Left kidney (tissue), 8 donors: ENCODE data around the gene RGMA. TPM values are rescaled to one million over a fixed set of nuclear protein-coding genes. Genes with fewer than 3 reads are reported as not detected.

Source experiments
- DNase-seq: peaks from one replicate; pipeline ENCODE4 v3.0.0-alpha.2; 2013
- long read RNA-seq, 8 donors: transcript quantifications; one replicate each; lab custom pipeline, GENCODE V29; 2026
- polyA plus RNA-seq: library from polyadenylated mRNA; unstranded; fragments of 120-200 nt; gene quantifications from one replicate; pipeline ENCODE4 v1.2.1, GENCODE V29; 2013; ENCODE audit not compliant: insufficient read length

RGMA gene, protein sequence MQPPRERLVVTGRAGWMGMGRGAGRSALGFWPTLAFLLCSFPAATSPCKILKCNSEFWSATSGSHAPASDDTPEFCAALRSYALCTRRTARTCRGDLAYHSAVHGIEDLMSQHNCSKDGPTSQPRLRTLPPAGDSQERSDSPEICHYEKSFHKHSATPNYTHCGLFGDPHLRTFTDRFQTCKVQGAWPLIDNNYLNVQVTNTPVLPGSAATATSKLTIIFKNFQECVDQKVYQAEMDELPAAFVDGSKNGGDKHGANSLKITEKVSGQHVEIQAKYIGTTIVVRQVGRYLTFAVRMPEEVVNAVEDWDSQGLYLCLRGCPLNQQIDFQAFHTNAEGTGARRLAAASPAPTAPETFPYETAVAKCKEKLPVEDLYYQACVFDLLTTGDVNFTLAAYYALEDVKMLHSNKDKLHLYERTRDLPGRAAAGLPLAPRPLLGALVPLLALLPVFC
- polyA plus RNA-seq, result 7.9 TPM
- long read RNA-seq, donor 1, full-length matches to known transcripts, result 7 of 12 reads
- long read RNA-seq, donor 1, partial matches to known transcripts, result 5 of 12 reads
- long read RNA-seq, donor 1, other reads (novel, unspliced or antisense), result 0 of 12 reads
- long read RNA-seq, donor 2, partial matches to known transcripts, result 0 of 3 reads
- long read RNA-seq, donor 2, other reads (novel, unspliced or antisense), result 0 of 3 reads
- long read RNA-seq, donor 3, partial matches to known transcripts, result 0 of 2 reads
- long read RNA-seq, donor 3, other reads (novel, unspliced or antisense), result 0 of 2 reads
- long read RNA-seq, donor 4, result 0 reads
- long read RNA-seq, donor 5, full-length matches to known transcripts, result 7 of 7 reads
- long read RNA-seq, donor 5, partial matches to known transcripts, result 0 of 7 reads
- long read RNA-seq, donor 5, other reads (novel, unspliced or antisense), result 0 of 7 reads
- long read RNA-seq, donor 6, transcript RGMA-203 (3 exons, 3,038 nt), result major isoform, 5 of 17 reads
- long read RNA-seq, donor 6, partial matches to known transcripts, result 12 of 17 reads
- long read RNA-seq, donor 6, other reads (novel, unspliced or antisense), result 0 of 17 reads
- long read RNA-seq, donor 7, transcript RGMA-203 (3 exons, 3,038 nt), result major isoform, 12 of 13 reads
- long read RNA-seq, donor 7, partial matches to known transcripts, result 0 of 13 reads
- long read RNA-seq, donor 7, other reads (novel, unspliced or antisense), result 0 of 13 reads
- long read RNA-seq, donor 8, partial matches to known transcripts, result 0 of 1 reads
- long read RNA-seq, donor 8, other reads (novel, unspliced or antisense), result 0 of 1 reads

DNA sequence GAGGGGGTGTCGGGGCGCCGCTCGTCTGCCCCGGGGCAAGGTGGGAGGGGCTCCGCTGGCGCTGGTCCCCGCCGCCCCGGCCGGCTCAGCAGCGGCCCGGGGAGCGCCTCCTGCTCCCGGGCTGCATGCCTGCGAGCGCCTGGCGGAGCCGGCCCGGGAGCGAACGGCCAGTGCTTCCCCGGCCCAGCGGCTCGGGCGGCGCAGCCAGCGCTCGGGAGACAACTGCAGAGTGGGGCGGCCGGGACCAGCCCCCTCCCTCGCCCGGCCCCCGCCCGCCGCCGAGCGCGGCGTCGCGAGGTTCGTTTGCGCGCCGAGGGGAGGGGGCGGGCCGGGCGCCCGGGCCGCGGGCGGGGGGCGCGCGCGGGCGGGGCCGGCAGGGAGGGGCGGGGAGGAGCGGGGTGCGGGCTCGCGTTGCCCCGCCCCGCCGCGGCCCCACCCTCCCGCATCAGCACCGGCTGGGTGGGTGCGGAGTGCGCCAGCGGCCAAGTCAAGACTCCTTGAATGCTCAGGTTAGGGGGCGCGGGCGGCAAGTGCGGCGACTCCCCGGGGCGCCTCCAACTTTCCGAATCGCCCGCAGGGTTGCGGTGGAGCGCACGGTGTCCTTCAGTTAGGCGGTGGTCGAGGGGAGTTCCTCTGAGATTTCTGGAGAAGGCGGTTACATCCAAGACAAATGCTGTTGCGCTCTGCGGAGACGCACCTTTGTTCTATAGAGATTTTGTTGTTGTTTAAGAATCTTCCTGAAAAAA is at the start of gene RGMA:
TSS of gene RGMA (minus strand) at position 231 of the 746 bp plus-strand sequence. CDS start 279 bp downstream, outside the sequence.
- no peak for DNase-seq

- DNase-seq, result no peak
Measured at GRCh38 chr15:93136606-93137005, 47.6 kb upstream of the RGMA start.

GRCh38 chr15:93135997-93136397 is 47.0 kb upstream of the RGMA start:
- DNase-seq, result no peak

- no peak for DNase-seq
Measured at GRCh38 chr15:93135459-93135858, 46.4 kb upstream of the RGMA start.

DNA sequence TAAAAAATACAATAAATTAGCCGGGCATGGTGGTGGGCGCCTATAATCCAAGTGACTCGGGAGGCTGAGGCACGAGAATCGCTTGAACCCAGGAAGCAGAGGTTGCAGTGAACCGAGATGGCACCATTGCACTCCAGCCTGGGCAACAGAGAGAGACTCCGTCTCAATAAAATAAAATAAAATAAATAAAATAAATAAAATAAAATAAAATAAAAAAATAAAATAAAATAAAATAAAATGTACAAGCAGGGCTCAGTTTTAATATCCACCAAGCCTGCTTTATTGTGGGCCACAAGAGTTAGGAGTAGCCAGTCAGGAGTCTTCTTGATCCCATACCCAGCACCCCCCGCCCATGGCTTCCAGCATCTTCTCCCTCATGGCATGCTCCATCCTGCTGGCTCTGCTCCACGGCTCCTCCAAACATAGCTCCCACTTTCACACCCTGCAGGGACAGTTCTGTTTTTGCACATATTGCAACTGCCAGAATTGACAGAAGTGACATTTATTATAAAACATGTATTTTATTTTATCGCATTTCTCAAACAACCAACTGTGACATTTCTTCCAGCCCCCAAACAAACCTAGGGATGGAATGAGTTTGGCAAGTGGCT is 42.6 kb upstream of the RGMA start:
- DNase-seq, result no peak

GRCh38 chr15:93129702-93130488 is 40.9 kb upstream of the RGMA start:
- DNase-seq, result no peak

DNA sequence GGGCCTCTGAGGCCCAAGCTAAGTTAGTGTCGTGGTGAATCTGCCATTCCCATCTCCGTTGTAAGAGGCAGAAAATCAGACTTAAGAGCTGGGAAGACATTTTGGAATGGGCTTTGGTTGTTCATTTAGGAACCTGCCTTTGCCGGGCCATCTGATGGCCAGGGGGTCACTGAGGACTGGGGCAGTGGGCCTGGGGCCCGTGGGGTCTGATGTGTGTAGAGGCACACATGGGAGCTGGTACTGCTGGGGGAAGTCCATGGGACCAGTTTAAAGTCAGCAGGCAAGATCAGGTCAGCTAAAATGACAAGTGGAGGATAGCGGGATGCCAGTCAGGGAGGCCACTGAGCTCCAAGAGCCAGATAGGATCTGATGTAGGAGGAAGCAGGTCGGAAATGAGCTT is 38.3 kb upstream of the RGMA start:
- DNase-seq, result no peak

DNA sequence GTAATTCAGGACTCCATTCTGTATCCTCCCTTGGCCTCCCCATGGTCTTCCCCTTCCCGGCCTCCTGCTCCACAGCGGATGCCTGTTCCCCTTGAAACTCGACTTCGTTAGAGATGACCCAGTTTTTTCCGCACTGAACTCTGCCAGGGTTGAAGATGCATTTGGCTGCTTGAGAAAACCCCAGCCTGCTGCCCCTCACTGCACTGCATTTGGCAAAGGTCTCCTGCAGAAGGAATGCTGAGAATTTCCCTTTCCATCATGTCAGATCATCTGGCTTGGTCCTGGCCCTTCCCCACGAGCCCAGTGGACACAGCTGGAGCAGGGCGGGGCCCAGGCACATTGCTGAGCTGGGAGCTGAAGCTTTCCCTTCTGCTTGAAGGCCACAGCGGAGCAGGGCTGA is 37.6 kb upstream of the RGMA start:
- DNase-seq, result no peak

GRCh38 chr15:93126148-93126547 is 37.1 kb upstream of the RGMA start:
- no peak for DNase-seq

- no peak for DNase-seq
Measured at GRCh38 chr15:93124126-93124525, 35.1 kb upstream of the RGMA start.

GRCh38 chr15:93121973-93122910 is 33.2 kb upstream of the RGMA start:
- DNase-seq, result no peak

DNA sequence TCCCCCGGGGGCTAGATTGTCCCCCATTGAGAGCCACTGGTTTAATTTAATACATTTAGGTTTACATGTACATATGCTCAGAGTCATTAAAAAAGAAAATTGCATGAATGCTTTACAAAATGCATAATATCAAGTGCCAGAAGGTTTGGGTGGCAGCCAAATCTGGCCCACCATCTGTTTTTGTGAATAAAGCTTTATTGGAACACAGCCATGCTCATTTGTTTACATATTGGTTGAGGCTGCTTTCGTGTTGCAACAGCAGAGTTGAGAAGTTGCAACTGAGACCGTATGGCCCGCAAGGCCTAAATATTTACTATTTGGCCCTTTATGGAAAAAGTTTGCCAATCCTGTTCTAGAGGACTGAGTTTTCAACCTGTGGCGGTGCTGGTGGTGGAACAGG is 32.1 kb upstream of the RGMA start:
- DNase-seq, result no peak

DNA sequence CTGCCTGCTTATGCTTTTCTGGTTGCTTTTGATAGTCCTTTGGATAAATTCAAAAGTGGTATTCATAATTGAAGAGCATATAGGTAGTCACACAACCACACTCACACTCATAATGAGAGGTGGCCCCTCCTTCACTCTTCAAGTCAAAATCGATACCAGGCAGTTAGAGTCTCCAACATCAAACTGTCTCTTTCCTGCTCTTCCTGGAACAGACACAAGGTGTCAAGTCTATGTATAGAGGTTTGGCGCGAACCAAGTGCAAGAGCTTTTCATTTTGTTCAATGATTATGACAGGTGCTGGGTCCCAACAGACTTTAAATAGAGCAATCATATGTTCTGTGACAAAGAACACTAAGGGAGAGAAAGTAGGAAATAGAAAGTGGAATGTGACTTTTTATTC is 29.9 kb upstream of the RGMA start:
- DNase-seq, result no peak

DNA sequence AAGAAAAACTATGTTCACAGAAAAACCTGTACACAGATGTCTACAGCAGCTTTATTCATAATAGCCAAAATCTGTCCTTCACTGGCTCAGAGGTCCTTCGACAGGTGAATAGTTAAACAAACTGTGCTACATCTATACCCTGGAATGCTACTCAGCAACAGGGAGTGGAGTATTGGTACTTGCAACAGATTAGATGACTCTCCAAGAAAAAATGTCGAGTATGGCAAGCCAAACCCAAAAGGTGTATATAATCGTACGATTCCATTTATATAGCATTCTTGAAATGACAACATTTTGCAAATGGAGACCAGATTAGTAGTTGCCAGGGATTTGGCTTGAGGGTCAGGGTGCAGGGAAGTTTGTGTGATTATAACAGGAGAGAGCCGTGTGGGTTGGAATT is 22.4 kb upstream of the RGMA start:
- no peak for DNase-seq

DNA sequence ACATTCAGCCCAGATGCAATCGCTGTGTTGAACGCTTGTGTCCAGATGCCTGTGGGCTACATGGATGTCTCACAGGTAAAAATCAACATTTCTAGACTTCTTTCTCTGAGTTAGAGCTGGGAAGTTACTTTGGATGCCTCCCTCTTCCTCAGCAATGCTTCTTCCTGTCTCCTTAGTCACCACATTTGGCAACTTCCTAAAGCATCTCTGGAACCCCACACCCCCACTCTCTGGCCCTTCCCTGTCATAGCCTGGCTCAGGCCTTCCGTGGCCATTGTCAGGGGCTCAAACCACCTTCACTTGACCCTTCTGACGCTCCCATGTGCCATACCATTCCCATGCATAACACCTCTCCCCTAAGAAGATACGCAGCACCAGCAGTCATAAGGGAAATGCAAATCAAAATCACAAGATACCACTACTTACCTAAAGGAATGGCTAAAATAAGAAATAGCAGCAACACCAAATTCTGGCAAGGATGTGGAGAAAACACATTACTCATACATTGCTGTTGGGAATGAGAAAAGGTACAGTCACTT is 21.6 kb upstream of the RGMA start:
- DNase-seq, result no peak

- DNase-seq, result peak; percentile 17
Measured at GRCh38 chr15:93109336-93110102, 20.5 kb upstream of the RGMA start.

- no peak for DNase-seq
Measured at GRCh38 chr15:93107646-93108045, 18.6 kb upstream of the RGMA start.

DNA sequence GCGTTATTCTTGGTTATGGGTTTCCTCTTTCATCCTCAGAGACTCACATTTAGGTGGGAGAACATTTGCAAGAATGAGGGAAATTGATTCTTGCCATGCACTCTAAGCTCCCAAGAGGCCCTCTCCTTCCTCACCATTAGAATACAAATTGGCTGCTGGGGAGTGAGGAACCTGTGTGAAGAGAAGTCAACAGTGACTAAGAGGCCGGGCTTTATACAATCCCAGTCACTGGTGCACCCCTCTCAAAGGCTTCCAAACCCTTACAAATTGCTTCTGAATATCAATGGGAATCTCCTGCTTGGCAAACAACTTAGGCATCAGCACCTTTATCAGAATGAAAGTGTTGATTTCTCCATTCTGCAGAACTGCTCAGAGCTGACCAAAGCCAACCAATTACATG is 16.5 kb upstream of the RGMA start:
- DNase-seq, result no peak
